HG03108 (cell line): ENCODE results near the gene TSACC.

Experiments used
- ATAC-seq: cut with Tn5 transposase; IDR thresholded peaks from one replicate; pipeline ENCODE4 v1.9.1; 2021; ENCODE audit warnings: moderate library complexity; ENCODE audit not compliant: unreplicated experiment

The TSACC gene

DNA sequence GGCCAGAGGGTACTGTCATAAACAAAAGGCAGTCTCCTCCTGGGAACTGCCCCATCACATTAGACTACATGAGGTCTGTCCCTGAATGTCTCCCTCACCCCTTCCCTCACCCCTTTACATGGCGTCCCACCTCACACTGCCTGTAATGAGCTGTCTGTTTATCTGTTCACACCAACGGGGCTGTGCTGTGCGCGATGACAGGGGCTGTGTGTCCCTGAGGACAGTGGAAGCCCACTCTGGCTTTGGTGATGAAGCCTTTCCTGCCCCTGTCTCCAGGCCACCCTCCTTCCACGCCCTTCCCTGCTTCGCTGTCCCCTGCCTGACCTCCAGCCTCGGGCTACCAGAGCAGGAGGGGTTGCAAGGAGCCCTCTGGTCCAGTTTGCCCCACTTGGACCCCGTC lies 53.4 kb downstream of the TSACC start:
- ATAC-seq: no peak

DNA sequence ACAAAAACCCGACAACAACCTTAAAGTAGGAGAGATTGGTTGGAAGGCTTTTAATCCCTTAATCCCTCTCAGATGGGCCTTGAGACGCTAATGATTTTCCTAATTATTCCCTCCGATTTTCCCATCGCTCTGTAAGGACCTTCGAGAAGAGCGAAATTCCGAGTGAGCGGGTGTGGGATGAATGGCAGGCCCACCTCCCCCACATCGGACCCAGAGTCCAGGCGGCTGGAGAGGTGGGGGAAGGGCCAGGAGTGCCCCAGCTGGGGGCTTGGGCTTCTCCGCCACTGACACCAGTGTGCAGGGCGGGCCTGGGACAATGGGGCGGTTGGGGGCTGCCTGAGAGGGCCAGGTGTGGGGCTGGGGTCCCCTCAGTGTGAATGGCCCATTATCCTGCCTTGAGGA lies 54.1 kb downstream of the TSACC start:
- ATAC-seq: no peak

DNA sequence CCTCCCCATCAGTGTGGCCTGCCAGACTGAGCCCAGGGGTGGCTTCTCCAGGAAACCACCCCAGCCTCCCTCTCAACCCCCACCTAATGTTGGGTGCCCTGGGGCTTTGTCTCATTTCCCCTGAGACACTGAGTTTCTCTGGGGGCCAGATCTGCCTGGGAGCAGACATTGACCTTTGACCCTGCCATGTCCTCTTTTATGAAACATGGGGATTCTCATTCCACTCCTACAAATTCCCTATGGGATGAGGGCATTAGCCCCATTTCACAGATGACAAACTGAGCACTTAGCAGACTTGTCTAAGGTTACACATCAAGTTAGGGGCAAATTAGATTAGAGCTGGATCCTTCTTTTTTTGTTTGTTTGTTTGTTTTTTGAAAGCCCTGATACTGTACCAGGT lies 54.8 kb downstream of the TSACC start:
- ATAC-seq: no peak

DNA sequence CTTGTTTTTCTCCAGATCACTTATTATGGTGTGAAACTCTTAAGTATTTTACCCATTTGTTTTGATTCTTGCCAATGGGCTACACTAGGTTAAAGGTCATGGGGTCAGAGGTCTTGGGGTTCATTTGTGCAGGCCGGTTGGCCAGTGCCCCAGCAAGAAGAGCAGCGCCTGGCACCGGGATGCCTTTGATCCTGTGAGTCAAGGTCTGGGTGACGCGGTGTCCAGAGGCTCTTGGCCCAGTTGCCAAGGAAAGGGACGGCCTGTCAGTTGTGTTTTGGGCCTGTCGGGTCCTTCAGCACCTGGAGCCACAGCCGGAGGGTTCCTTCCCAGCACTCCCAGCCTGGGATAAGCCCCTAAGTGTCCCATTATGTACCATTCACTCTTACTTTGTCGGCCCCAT lies 55.8 kb downstream of the TSACC start:
- ATAC-seq: no peak

DNA sequence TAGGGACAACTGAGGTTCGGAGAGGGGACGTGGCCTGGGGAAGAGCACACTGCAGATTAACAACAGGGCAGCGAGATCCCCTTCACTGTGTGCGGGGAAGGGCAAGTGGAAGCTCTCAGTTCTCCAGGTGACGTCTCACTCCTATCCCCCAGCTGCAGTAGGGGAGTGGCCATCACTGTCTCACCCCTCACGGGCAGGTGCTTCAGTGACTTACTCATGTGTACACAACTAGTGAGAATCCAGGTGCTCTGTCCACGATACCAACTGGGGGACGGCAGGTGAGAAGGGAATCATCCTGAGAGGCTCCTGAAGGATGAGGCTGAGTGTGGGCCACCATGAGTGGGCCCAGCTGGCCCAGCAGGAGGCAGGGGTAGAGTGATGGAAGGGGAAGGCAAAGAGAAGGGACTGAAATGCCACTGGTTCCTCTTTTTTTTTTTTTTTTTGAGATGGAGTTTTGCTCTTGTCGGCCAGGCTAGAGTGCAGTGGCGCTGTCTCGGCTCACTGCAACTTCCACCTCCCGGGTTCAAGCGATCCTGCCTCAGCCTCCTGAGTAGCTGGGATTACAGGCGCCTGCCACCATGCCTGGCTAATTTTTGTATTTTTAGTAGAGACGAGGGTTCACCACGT lies 56.6 kb downstream of the TSACC start:
- no peak for ATAC-seq
